Mucosa of descending colon (tissue), 3 donors: ENCODE results near the gene LIMD2. TPM values are rescaled to one million over a fixed set of nuclear protein-coding genes. Genes with fewer than 3 reads are reported as not detected.

Source experiments
- ATAC-seq: fragments of 200-7000 bp; cut with Tn5 transposase; one replicate; pipeline ENCODE4 v1.9.1; 2020; ENCODE audit warnings: mild to moderate bottlenecking, moderate library complexity
- DNase-seq, 3 donors: peaks; one replicate each; pipeline ENCODE4 v3.0.0-alpha.2; 2020
- H3K36me3 ChIP-seq: fragments of 200-600 bp; one replicate; pipeline ENCODE4 v1.8.0; 2021; ENCODE audit warnings: low read depth, mild to moderate bottlenecking
- H3K4me1 ChIP-seq: fragments of 200-600 bp; one replicate; pipeline ENCODE4 v1.8.0; 2021; ENCODE audit warnings: low read depth, mild to moderate bottlenecking
- H3K4me3 ChIP-seq: fragments of 200-600 bp; one replicate; pipeline ENCODE4 v1.8.0; 2021; ENCODE audit warnings: mild to moderate bottlenecking
- H3K9me3 ChIP-seq: fragments of 200-600 bp; one replicate; pipeline ENCODE4 v1.8.0; 2021; ENCODE audit warnings: mild to moderate bottlenecking
- CTCF ChIP-seq: fragments of 200-600 bp; IDR thresholded peaks from one replicate; pipeline ENCODE4 v1.8.0; 2022; ENCODE audit warnings: antibody characterized with exemption, mild to moderate bottlenecking
- intact Hi-C, 2 donors: fragments of 100-400 bp; cut with DNase I in 1 of 2; cut with micrococcal nuclease in 1 of 2; formaldehyde crosslinking; loops; one replicate each; pipeline versions ENCODE4 v1.11.0 to v1.11.1; 2022; cut with DNase I, micrococcal nuclease
- total RNA-seq, 3 donors: library from RNA; stranded (reverse); fragmentation: NEBNext Ultra II Directional in 2 of 3; extraction: Animal tissue kit (Norgen Biotek cat#: 25700) in 2 of 3; gene quantifications; one replicate each; pipeline versions ENCODE4 v1.2.1 to v1.2.4, GENCODE V29; 2021 to 2023
- donor health status: DM: no; HTN: no; CAD: no; lungs with moderate emphysema.
- donor health status: DM: no; HTN: no; CAD: no.
- donor health status: DM: no; HTN: yes; CAD: no.

The LIMD2 gene
- total RNA-seq, 3 donors from 2014 or later: 5.6 to 13.2 (median 8.4) TPM

GRCh38 chr17:63703556-63704258, 3.8 kb upstream of the LIMD2 start:
- intact Hi-C loops: no loop called here
- H3K4me1 ChIP-seq: peaks cover 7% of the 10 kb centered on the region
- no peaks in the 10 kb centered on the region for H3K36me3 ChIP-seq
- no peak for TF ChIP-seq CTCF
- H3K4me3 ChIP-seq: no peak overlapping the region
- no peaks in the 10 kb centered on the region for H3K9me3 ChIP-seq
- ATAC-seq: no peak
- DNase-seq: no peak

- H3K4me3 ChIP-seq: no peak overlapping the region
- no peaks in the 10 kb centered on the region for H3K9me3 ChIP-seq
- no peak for ATAC-seq
- H3K4me1 ChIP-seq: peaks cover 14% of the 10 kb centered on the region
- H3K36me3 ChIP-seq: no peaks in the 10 kb centered on the region
- TF ChIP-seq CTCF: no peak
- DNase-seq: no peak
- intact Hi-C loops: no loop called here
Measured at GRCh38 chr17:63703029-63703428, 3.1 kb upstream of the LIMD2 start.

GRCh38 chr17:63702721-63703015, 2.7 kb upstream of the LIMD2 start:
- no peak for TF ChIP-seq CTCF
- H3K4me3 ChIP-seq: no peak overlapping the region
- no peaks in the 10 kb centered on the region for H3K36me3 ChIP-seq
- no peak for ATAC-seq
- no peak for DNase-seq
- no peaks in the 10 kb centered on the region for H3K9me3 ChIP-seq
- intact Hi-C loops: no loop called here
- H3K4me1 ChIP-seq: peaks cover 15% of the 10 kb centered on the region

- Histone ChIP-seq H3K36me3 (no peaks in the 10 kb centered on the region), H3K4me3 (no peak overlapping the region), H3K9me3 (no peaks in the 10 kb centered on the region), H3K4me1 (peaks cover 19% of the 10 kb centered on the region)
- intact Hi-C loops: no loop called here
- ATAC-seq (peak; percentile 25), DNase-seq (peak; percentile 50 to 86 (median 53))
- no peak for TF ChIP-seq CTCF
Measured at GRCh38 chr17:63701868-63702720, 2.2 kb upstream of the LIMD2 start.

GRCh38 chr17:63701456-63701820, 1.5 kb upstream of the LIMD2 start:
- DNase-seq: no peak
- ATAC-seq: no peak
- intact Hi-C loops: no loop called here
- Histone ChIP-seq H3K36me3 (no peaks in the 10 kb centered on the region), H3K4me1 (peaks cover 19% of the 10 kb centered on the region), H3K9me3 (no peaks in the 10 kb centered on the region), H3K4me3 (no peak overlapping the region)
- no peak for TF ChIP-seq CTCF
